ENCODE measurements around the gene SLC35D1.

- no peak for TF ChIP-seq CTCF (conservative IDR thresholded peaks at IDR 0.05 in 1 of 2, IDR thresholded peaks at IDR 0.05 in 1 of 2; ENCODE audit: low read depth in 1 of 2, low read length in 2 of 2)
- TF ChIP-seq EZH2 (IDR thresholded peaks at IDR 0.05; ENCODE audit: low read length, missing control alignments) = no peak
Measured at GRCh38 chr1:66999640-67000400, 54.1 kb downstream of the SLC35D1 start.
